ENCODE results near the gene PDGFA. TPM values are rescaled to one million over a fixed set of nuclear protein-coding genes. Genes with fewer than 3 reads are reported as not detected.

PDGFA gene
- total and polyA plus RNA-seq, 2 experiments from 2014 or later, result 6.5 to 25.6 TPM

- peaks cover 3% of the 10 kb centered on the region for H3K4me1 ChIP-seq (ENCODE audit: low read depth)
Observed at GRCh38 chr7:534959-535358, 15.3 kb upstream of the PDGFA start.

GRCh38 chr7:534075-534474 lies 14.4 kb upstream of the PDGFA start:
- TF ChIP-seq CTCF (IDR thresholded peaks at IDR 0.05; ENCODE audit: low read depth, low read length), result no peak
- no peaks in the 10 kb centered on the region for H3K27me3 ChIP-seq
- peaks cover 3% of the 10 kb centered on the region for H3K4me1 ChIP-seq (ENCODE audit: low read depth)
- DNase-seq (ENCODE audit: low read depth in 1 of 2, low spot score in 1 of 2), result no peak
- H3K36me3 ChIP-seq, result no peaks in the 10 kb centered on the region
- H3K27ac ChIP-seq, result no peak overlapping the region
- no peaks in the 10 kb centered on the region for H3K9me3 ChIP-seq (ENCODE audit: low read depth)
- H3K4me3 ChIP-seq, result no peak overlapping the region

More at GRCh38 chr7:534959-535358, 15.3 kb upstream of the PDGFA start:
- no peak overlapping the region for H3K4me3 ChIP-seq
- TF ChIP-seq CTCF (IDR thresholded peaks at IDR 0.05; ENCODE audit: low read depth, low read length), result no peak
- no peaks in the 10 kb centered on the region for H3K9me3 ChIP-seq (ENCODE audit: low read depth)
- no peaks in the 10 kb centered on the region for H3K27me3 ChIP-seq
- H3K27ac ChIP-seq, result no peak overlapping the region
- H3K36me3 ChIP-seq, result no peaks in the 10 kb centered on the region
- DNase-seq (ENCODE audit: low read depth in 1 of 2, low spot score in 1 of 2), result no peak

GRCh38 chr7:533266-533665 lies 13.6 kb upstream of the PDGFA start:
- DNase-seq (ENCODE audit: low read depth in 1 of 2, low spot score in 1 of 2), result no peak

GRCh38 chr7:532379-533143 lies 12.9 kb upstream of the PDGFA start:
- Histone ChIP-seq H3K4me1 (ENCODE audit: low read depth) (no peaks in the 10 kb centered on the region), H3K4me3 (no peak overlapping the region), H3K27me3 (no peaks in the 10 kb centered on the region), H3K27ac (no peak overlapping the region), H3K9me3 (ENCODE audit: low read depth) (no peaks in the 10 kb centered on the region), H3K36me3 (no peaks in the 10 kb centered on the region)
- TF ChIP-seq CTCF (IDR thresholded peaks at IDR 0.05; ENCODE audit: low read depth, low read length), result no peak
- no peak for DNase-seq (ENCODE audit: low read depth in 1 of 2, low spot score in 1 of 2)

More at GRCh38 chr7:533266-533665, 13.6 kb upstream of the PDGFA start:
- H3K4me1 ChIP-seq (ENCODE audit: low read depth), result no peaks in the 10 kb centered on the region
- H3K4me3 ChIP-seq, result no peak overlapping the region
- no peaks in the 10 kb centered on the region for H3K27me3 ChIP-seq
- H3K9me3 ChIP-seq (ENCODE audit: low read depth), result no peaks in the 10 kb centered on the region
- no peak for TF ChIP-seq CTCF (IDR thresholded peaks at IDR 0.05; ENCODE audit: low read depth, low read length)
- H3K36me3 ChIP-seq, result no peaks in the 10 kb centered on the region
- H3K27ac ChIP-seq, result no peak overlapping the region

- Histone ChIP-seq H3K27me3 (no peaks in the 10 kb centered on the region), H3K36me3 (no peaks in the 10 kb centered on the region), H3K4me1 (ENCODE audit: low read depth) (no peaks in the 10 kb centered on the region), H3K9me3 (ENCODE audit: low read depth) (no peaks in the 10 kb centered on the region), H3K27ac (no peak overlapping the region), H3K4me3 (no peak overlapping the region)
- no peak for DNase-seq (ENCODE audit: low read depth in 1 of 2, low spot score in 1 of 2)
- no peak for TF ChIP-seq CTCF (IDR thresholded peaks at IDR 0.05; ENCODE audit: low read depth, low read length)
Observed at GRCh38 chr7:531777-532176, 12.1 kb upstream of the PDGFA start.
